Activated naive CD4-positive, alpha-beta T cell (primary cell): Measurements from ENCODE around the gene NLRC3.

Experiments
- DNase-seq, 4 experiments: peaks; one replicate each; lab custom pipeline; 2025; lab: John Stamatoyannopoulos, UW

NLRC3 gene

GRCh38 chr16:3597226-3597625, 20.0 kb upstream of the NLRC3 start:
- no peak for DNase-seq

GRCh38 chr16:3596101-3596861, 19.1 kb upstream of the NLRC3 start:
- DNase-seq: no peak

GRCh38 chr16:3595521-3596021, 18.4 kb upstream of the NLRC3 start:
- no peak for DNase-seq

GRCh38 chr16:3595110-3595486, 17.9 kb upstream of the NLRC3 start:
- no peak for DNase-seq

- no peak for DNase-seq
Observed at GRCh38 chr16:3594316-3595109, 17.3 kb upstream of the NLRC3 start.

- no peak for DNase-seq
Observed at GRCh38 chr16:3592559-3592958, 15.4 kb upstream of the NLRC3 start.

- DNase-seq: no peak
Observed at GRCh38 chr16:3591991-3592390, 14.8 kb upstream of the NLRC3 start.

- DNase-seq: no peak
Observed at GRCh38 chr16:3591436-3591803, 14.2 kb upstream of the NLRC3 start.

GRCh38 chr16:3590736-3591435, 13.7 kb upstream of the NLRC3 start:
- no peak for DNase-seq

GRCh38 chr16:3589991-3590701, 12.9 kb upstream of the NLRC3 start:
- no peak for DNase-seq

- DNase-seq: no peak
Observed at GRCh38 chr16:3589441-3589921, 12.3 kb upstream of the NLRC3 start.

- DNase-seq: no peak
Observed at GRCh38 chr16:3589001-3589400, 11.8 kb upstream of the NLRC3 start.

GRCh38 chr16:3587547-3588110, 10.4 kb upstream of the NLRC3 start:
- DNase-seq: no peak

GRCh38 chr16:3584412-3584811, 7.2 kb upstream of the NLRC3 start:
- DNase-seq: no peak

- no peak for DNase-seq
Observed at GRCh38 chr16:3583303-3584038, 6.3 kb upstream of the NLRC3 start.

- no peak for DNase-seq
Observed at GRCh38 chr16:3582276-3583165, 5.3 kb upstream of the NLRC3 start.

GRCh38 chr16:3581392-3581791, 4.2 kb upstream of the NLRC3 start:
- no peak for DNase-seq

- no peak for DNase-seq
Observed at GRCh38 chr16:3580686-3581085, 3.5 kb upstream of the NLRC3 start.

GRCh38 chr16:3580251-3580651, 3.0 kb upstream of the NLRC3 start:
- no peak for DNase-seq

GRCh38 chr16:3579776-3580175, 2.6 kb upstream of the NLRC3 start:
- no peak for DNase-seq
